Uterus (tissue), 2 donors: Measurements from ENCODE around the gene YPEL2.

Experiments
- CTCF ChIP-seq, 4 experiments: fragments of 200-600 bp in 2 of 4; fragments of 450-650 bp in 2 of 4; sonication (generic) in 2 of 4; IDR thresholded peaks; one replicate each; pipeline ENCODE4 v1.5.1; 2016 to 2019; ENCODE audit warnings: antibody characterized with exemption in 4 of 4, mild to moderate bottlenecking in 2 of 4, moderate library complexity in 1 of 4
- POLR2A ChIP-seq, 2 donors: fragments of 450-650 bp; IDR thresholded peaks; one replicate each; pipeline ENCODE4 v1.6.1; 2016; ENCODE audit warnings: antibody characterized with exemption in 2 of 2, mild to moderate bottlenecking in 1 of 2, moderate library complexity in 1 of 2

GRCh38 chr17:59333836-59334235, 2.4 kb downstream of the YPEL2 start:
- TF ChIP-seq POLR2A (IDR thresholded peaks at IDR 0.05) (no peak), CTCF (IDR thresholded peaks at IDR 0.05) (no peak)
